ENCODE data around the gene LRRC4B. TPM values are rescaled to one million over a fixed set of nuclear protein-coding genes. Genes with fewer than 3 reads are reported as not detected.

Gene LRRC4B
- total RNA-seq, 1 experiment from 2014 or later = 1.8 TPM

DNA sequence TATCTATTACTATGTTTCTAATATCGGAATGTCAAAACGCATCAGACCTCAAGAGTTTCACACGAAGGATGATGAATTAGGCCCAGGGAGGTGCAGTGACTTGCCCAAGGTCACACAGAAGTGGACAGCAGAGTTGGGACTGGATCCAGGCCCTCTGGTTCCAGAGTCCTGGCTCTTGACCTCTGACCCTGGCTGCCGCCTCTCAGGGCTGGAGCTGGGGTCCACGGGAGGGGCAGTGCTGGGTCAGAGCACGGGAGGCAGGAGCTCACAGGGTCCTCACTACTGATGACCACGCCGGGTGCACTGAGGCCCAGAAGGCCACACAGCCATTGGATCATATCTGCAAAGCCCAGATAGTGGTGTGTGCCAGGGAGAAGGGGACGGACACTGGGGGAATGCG lies 45.4 kb downstream of the LRRC4B start:
- no peak for DNase-seq (ENCODE audit: low read depth)

DNA sequence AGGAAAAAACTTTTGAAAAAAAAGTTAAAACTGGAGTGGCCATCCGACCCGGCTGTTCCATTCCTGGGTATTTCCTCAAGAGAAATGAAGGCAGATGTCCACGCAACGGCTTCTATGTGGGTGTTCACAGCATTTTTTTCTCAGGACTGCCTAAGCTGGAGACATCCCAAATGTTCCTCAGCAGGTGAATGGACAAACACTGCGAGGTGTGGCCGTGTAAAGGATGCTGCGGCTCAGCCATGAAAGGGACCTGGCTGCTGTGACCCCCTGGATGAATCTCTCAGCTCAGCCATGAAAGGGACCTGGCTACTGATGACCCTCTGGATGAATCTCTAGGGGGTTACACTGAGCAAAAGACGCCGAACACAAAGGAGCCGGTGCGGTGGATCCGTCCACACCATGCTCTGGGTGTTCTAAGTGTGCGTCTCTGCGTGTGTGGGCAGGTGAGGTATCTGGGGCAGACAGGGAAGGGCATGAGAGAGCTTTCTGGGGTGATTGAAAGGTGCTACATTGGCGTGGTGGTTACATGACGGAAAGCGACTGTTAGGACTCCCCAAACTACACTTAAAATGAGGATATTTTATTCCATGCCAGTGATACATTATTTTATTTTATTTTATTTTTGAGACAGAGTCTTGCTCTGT lies 47.3 kb downstream of the LRRC4B start:
- DNase-seq (ENCODE audit: low read depth) = no peak

DNA sequence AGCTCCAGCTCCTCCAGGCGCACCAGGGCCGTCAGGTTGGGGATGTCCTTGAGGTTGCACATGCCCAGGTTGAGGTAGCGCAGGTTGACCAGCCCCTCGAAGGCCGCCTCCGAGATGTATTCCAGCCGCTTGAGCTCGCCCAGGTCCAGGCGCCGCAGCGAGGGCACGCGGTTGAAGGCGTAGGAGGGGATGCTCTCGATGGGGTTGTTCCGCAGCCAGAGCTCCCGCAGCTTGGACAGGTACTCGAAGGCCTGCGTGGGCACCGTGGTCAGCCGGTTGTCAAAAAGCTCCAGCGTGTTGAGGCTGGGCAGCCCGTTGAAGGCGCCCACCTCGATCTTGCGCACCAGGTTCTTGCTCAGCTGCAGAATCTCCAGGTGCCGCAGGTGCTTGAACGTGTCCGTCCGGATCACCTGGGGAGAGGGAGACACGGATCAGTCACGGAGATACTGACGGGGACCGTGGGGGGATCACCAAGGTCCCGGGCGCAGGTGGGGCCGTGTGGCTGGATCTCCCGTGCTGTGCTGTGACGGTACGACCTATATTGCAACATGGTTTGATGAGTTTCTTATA lies 49.1 kb downstream of the LRRC4B start:
- no peak for DNase-seq (ENCODE audit: low read depth)

DNA sequence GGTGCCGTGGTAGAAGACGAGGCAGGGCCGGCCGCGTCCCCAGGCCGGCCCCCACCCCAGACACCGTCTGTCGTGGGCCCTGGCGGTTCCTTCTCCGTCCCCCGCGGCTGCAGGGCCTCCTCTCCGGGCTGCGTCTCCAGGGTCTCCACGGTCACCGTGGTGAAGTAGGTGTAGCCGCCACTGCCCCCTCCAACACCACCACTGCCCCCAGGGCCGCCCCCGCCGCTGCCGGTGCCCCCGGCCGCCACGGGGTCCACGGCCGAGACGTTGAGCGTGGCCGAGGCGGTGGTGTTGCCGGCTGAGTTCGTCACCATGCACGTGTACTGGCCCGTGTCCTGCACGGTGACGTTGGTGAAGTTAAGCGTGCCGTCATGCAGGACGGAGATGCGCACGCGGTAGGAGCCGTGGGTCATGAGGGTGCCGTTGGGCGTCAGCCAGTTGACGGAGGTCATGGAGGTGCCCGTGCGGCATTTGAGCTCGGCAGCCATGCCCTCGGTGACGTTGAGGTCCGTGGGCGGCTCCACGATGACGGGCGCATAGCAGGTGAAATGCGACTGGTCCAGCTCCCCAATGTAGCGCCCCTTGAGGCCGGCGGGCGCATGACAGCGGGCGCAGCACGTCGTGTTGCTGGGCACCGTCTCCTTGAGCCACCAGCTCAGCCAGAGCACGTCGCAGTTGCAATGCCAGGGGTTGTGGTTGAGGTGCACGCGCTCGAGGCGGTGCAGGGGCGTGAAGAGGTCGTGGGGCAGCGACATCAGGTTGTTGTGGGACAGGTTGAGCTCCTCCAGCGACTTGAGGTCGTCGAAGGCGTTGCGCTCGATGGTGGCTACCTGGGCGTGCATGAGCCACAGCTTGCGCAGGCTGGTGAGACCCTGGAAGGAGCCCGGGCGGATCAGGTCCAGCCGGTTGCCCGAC lies 49.9 kb downstream of the LRRC4B start:
- DNase-seq (ENCODE audit: low read depth) = no peak

DNA sequence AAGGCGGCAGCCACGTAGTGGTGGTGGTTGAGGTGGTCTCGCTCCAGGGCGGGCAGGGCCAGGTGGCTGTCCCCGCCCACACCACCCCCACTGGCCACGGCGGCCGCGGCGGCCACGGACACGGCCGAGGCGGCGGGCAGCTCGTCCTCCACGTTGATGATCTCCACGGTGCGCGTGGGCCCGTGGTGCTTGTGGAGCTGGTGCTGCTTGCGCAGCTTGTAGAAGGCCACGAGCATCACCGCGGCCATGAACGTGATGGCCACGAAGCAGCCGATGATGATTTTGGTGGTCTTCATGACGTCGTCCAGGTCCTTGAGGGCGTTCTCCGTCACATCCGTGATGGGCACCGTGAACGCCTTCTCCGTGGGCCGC lies 50.5 kb downstream of the LRRC4B start:
- DNase-seq (ENCODE audit: low read depth) = no peak

DNA sequence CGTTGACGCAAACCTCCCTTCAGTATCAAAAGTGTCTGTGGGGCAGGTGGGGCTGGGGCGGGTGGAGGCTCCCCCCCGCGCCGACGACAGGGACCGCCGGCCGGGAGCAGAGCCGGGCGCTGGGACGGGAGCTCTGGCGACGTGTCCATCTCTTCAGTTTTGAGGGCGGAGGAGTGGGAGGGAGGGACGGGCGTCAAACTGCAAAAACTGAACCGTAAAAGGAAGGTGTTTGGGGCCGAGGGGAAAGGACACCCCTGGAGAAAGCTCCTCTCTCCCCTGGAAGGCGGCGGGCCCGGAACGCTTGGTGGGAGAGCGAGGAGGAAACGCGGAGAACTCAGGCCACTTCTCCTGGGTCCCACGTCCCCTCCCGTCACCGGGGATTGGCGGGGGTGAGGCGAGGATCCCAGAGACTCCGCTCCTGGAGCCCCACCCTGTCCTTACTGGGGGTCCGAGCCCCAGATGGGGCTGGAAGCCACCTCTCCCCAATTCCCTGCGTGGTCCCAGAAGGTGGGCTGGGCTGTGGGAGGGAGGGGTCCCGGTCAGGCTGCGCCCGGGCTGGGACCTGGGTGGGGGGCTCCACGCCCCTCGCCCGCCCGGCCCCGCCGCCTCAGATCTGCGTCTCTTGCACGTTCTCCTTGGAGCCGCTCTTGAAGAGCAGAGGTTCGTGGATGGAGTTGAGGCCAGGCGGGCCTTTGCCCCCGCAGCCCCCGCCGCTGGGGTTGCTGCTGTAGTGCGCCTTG lies 51.1 kb downstream of the LRRC4B start:
- no peak for DNase-seq (ENCODE audit: low read depth)

DNA sequence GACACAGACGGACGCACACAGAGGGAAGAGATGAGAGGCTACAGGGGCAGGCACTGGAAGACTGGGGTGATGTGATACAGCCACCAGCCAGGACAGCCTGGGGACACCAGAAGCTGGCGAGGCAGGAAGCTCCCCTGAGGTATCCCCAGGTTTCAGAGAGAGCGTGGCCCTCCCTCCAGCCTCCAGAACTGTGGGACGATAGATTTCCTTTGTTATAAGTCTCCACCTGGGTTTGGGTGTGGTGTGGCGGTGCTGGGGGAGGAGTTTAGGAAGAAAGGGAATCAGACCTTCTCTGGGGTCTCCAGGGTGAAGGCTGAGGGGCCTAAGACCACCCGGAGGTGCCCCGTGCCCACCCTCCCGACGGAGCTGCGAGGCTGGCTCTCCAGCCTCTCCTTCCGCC lies 51.8 kb downstream of the LRRC4B start:
- no peak for DNase-seq (ENCODE audit: low read depth)

DNA sequence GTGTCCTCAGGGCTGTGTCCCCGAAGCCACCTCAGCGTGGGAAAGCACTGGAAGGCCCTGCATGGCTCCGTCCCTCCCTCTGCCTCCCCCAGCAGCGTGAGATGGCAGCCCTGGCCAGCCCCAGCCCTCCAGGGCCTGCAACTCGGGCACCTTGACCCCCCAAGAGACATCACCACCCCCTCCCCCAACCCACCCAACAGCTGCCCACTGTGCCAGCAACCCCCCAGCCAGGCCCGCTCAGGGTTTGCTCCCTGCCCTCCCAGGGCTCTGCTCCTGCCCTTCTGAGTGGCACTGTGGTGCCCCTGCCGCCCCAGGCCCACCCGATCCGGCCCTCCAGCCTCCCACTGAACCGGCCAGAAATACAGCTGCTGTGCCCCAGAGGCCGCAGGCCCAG lies 53.1 kb downstream of the LRRC4B start:
- DNase-seq (ENCODE audit: low read depth) = no peak

DNA sequence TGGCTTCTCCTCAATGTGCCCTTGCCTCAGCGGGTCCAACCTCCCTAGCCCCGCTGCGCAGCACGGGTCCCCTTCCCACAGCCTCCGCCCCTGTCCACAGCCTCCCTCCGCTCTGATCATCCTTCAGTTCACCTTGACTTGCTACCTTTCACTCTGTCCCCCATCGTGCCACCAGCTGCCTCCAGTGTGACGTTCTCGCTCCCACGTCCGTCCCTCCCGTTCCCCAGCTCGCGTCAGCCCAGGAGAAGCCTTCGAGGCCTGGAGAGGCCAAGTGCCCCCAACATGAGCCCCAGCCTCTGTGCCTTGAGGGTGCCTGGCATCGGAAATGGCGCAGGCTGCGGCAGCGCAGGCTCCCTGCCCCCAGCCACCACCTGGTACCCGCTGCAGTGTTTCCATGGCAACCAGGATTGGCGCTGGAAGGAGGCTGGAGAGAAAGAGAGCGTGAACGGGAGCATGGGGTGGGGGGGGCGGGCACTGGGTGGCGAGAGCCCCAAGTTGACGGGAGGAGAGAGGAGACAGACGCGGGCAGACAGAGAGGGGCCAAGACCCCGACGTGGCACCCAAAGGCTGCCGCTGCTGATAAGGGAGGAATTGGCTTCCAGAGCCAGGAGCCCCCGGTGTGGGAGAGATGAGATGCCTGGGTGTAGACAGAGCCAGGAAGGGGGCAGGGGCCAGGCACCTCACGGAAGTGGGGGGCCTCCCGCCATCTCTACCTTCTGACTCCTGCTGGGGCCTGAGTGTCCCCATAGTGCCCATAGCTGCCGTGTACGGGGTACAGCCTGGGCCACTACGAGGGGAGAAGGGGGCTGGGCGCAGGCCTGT lies 53.7 kb downstream of the LRRC4B start:
- no peak for DNase-seq (ENCODE audit: low read depth)

DNA sequence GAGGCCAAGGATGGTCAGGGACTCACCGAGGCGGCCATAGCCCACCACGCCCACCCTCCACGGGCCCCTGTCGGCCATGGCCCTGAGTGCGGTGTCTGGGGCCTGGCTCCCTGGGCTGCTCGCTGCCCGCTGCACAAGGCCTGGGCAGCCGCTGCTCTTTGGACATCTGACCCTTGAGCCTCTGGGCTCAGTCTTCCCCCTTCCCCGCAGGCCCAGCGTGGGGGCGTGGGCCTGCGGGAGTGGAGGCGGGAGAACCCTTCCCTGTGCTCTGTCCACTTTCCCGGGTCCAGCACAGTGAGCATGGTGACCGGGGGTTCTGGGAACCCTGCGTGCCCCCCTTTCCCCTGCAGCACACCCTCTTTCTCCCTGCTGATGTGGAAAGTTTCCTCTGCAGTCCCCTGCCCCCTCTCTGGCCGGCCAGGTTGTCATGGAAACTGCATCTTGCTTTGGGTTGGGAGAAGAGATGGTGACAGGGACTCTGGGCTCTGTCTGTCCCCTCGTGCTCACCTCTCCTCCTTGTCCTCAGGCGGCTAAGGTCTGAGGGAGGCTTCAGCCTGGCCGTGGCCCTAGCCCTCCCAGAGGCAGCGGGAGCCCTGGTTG lies 54.4 kb downstream of the LRRC4B start, which contains the start of gene ASPDH:
TSS of gene ASPDH (minus strand) at position 168 of the 600 bp plus-strand sequence. CDS start at position 78, 90 bp downstream.
- no peak for DNase-seq (ENCODE audit: low read depth)

DNA sequence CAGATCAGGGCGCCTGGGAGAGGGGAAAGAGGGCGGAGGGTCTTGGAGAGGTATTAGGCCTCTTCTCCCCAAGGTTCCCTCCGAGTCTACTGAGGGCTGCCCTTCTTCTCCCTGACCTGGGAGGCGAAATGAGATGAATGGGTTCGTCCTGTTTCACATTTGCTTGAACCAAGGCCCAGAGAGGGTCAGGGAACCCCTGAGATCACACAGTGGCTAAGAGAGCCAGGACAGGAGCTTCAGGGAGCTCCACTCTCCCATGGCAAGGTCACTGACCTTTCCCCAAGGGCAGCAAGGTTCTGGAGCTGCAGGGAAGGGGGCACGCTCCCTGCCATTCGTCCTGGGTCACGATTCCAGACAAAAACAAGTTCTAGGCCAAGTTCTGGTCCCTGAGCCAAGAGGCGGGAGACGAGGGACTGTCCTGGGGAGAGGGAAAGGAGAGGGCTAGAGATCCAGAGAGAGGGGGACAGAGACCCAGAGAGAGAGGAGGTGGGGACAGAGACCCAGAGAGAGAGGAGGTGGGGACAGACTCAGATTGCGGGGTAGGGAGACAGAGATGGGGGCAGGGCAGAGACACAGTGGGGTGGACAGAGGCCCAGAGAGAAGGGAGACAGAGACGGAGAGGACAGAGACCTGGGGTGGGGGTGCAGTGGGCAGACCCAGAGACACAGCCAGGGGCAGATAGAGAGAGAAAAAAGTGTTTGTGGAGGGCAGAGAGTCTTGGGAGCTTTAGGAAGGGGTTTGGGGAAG lies 55.1 kb downstream of the LRRC4B start:
- no peak for DNase-seq (ENCODE audit: low read depth)

DNA sequence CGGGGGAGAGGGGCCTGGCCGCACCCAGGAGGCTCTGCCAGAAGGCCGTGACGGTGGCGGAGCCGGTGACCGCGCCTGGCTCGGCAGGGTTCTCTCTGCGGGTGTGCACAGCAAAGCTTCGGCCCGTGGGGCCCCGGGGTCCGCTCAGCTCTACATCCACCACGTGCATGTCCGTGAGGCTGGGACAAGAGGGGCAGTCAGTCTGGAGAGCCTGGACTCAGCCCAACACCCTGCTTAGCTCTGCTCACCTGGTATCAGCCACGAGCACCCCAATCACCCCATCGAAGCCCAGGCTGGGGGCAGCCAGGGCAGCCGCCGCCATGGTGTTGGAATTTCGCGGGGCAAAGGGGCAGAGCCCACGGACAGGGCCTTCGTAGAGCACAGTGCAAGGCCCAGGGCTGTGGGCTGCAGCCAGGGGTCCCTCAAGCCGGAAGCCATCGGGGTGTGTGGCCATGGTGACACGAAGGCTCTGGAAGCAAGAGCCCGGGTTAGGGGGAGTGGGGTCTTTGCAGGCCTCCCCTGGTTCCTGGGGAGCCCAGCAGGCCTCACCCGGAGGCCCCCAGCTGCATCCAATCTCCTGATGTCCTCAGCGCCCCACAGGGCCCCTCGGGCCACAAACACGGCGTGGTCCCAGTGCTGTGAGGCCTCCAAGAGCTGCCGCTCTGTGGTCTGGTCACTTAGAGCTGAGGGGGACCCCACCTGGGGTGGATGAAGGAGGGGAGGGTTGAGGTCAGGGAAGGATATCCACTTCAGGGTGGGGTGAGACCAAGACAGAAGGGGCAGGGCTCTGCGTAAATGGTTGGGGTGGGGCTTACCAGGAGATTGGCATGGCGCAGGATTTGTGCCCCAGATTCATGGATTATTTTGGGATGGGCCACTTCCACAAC lies 55.9 kb downstream of the LRRC4B start:
- DNase-seq (ENCODE audit: low read depth) = no peak

DNA sequence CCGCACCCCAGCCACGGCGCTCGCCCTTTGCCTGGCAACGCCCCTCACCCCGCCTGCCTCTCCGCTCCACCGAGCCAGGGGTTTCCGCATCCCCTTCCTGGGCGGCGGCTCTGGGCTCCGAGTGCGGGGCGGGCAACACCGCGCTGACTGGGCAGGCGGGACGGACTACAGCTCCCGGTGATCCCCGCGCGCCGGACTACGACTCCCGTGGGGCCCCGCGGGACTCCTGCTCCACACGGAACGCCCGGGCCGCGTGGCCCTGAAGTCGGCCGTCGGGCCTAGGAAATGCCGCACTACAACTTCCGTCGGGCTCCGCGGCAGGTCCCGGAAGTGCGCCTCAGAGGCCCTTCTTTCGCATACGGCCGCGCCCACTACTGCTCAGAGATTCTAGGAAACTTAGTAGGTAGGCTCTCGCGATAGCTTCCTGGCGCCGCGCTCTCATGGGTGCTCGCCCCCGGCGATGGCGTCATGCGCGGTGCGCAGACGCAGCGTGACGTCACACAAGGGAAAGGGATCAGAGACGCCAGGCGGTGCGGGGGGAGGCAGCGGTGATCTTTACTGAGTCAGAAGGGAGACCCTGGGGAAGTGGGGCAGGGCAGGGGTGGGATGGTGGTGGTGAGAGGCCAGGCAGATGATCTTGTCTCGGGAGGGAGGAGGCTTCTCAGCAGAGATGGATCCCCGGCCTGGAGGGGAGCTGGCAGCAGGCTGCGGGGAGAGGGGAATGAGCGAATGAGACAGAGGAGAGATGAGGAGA lies 57.0 kb downstream of the LRRC4B start, which contains the start of gene JOSD2:
TSS of gene JOSD2 (minus strand) at position 123 of the 754 bp plus-strand sequence. CDS start 760 bp downstream, outside the sequence.
- DNase-seq (ENCODE audit: low read depth) = peak; percentile 99

DNA sequence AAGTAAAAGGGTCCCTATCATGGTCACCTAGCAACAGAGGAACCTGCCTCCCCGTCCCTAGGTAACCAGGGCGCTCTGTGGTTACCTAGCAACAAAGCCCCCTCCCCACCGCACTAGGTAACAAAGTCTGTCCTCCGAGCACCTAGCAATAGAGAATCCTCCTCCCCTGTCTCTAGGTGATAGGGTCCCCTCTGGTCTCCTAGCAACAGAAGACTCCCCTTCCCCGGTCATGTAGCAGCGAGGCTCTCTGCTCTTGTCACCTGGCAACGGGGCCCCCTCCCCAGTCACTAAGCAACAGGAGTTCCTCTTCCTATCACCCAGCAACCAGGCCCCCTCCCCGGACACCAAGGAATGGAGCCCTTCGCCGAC lies 57.6 kb downstream of the LRRC4B start:
- no peak for DNase-seq (ENCODE audit: low read depth)

DNA sequence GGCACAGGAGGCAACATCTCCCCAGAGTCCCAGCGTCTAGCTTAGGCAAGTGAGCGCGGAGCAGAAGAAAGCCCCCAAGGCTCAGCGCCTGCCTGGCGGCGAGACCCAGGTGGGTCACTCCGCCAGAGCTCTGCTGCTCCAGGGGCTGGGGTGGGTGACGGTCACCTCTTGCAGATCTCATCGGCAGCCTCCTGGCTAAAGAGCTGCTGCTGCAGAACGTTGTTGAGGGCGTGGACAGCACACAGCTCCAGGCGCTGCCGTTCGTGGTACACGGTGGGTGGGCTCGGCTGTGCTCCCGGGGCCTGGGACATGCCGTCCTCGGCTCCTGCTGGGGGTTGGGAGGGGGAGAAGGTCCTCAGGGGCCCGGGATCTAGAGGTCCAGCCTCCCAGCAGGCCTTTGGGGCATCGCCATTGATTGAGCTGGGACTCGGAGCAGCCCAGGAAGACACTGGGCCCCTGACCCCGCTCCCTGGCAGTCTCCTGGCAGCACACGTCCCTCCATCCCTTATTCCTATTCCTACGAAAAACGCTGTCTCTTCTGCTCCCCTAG lies 58.0 kb downstream of the LRRC4B start:
- no peak for DNase-seq (ENCODE audit: low read depth)

DNA sequence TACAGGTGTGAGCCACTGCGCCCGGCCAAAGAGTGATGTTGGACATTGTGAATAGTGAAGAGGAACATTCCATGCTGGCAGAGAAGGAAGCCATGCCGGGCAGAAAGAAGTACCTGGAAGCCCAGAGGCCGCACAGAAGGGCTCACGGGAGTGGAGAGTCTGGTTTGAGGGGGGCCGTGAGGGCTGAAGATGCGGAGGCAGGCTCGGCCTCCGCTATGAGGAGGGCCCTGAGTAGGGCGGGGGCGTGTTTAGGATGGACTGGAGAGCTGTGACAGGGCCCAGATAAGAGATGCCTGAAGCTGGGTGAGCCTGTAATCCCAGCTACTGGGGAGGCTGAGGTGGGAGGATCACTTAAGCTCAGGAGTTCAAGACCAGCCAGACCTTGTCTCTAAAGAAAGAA lies 58.9 kb downstream of the LRRC4B start:
- no peak for DNase-seq (ENCODE audit: low read depth)

DNA sequence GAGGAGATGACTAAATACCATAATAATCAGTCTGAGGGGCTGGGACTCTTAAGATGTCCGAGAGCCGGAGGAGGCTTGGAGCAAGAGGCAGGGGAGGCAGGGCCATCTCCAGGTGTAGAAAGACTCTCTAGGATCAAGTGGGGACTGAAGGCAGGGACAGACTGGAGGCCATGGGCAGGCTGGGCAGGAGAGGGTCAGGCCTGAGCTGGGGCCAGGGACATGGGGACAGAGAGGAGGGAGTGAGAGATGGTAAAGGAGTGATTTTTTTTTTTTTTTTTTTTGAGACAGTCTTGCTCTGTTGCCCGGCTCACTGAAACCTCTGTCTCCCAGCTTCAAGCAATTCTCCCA lies 59.4 kb downstream of the LRRC4B start:
- no peak for DNase-seq (ENCODE audit: low read depth)

DNA sequence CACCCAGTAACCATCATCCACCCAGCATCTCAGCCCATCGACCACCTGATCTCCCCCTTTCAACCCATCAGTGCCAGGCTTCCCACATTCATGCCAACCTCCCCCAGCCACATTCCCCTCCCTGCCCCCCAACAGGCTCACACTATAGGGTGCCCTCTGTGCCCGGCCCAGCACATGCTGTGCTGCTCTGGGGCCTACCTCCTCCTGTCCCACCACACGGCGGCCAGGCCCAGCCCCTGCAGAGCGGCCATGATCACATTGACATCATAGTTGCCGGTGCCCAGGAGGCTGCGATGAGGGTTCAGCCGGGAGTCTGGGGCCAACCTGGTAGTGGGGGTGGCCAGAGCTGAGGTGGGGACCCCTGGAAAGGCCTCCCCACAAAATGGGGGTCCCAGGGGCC lies 60.9 kb downstream of the LRRC4B start:
- no peak for DNase-seq (ENCODE audit: low read depth)

Measured in Daoy (cell line).